HepG2 (cell line): ENCODE results near the gene TERC. TPM values are rescaled to one million over a fixed set of nuclear protein-coding genes. Genes with fewer than 3 reads are reported as not detected.

ENCODE experiments used
- FOXC1 ChIP-seq: sonication (generic); formaldehyde crosslinking; IDR thresholded peaks from 2 replicates; pipeline ENCODE4 v1.8.0; 2022; ENCODE audit warnings: mild to moderate bottlenecking, missing genetic modification reagents, borderline replicate concordance
- FOXO1 ChIP-seq: sonication (generic); formaldehyde crosslinking; IDR thresholded peaks from 2 replicates; pipeline ENCODE4 v1.4.0; 2020; ENCODE audit warnings: missing genetic modification reagents
- HNRNPUL1 ChIP-seq: fragments of 200-400 bp; formaldehyde crosslinking; IDR thresholded peaks from 2 replicates; pipeline ENCODE4 v1.6.1; 2017; ENCODE audit warnings: low read depth, mild to moderate bottlenecking, low read length, moderate library complexity
- KDM5A ChIP-seq: fragments of 200-600 bp; sonication (generic); IDR thresholded peaks from 2 replicates; pipeline ENCODE4 v1.7.0; 2018; ENCODE audit warnings: antibody characterized with exemption, mild to moderate bottlenecking, low read length, borderline replicate concordance
- PRPF4 ChIP-seq: fragments of 200-400 bp; formaldehyde crosslinking; IDR thresholded peaks from 2 replicates; pipeline ENCODE4 v1.6.1; 2016; ENCODE audit warnings: low read length, low read depth; ENCODE audit not compliant: poor library complexity, severe bottlenecking
- SMARCE1 ChIP-seq: fragments of 450-650 bp; IDR thresholded peaks from 2 replicates; pipeline ENCODE4 v1.6.1; 2017; ENCODE audit warnings: borderline replicate concordance
- YEATS4 ChIP-seq: sonication (generic); formaldehyde crosslinking; IDR thresholded peaks from 2 replicates; pipeline ENCODE4 v1.4.0; 2020; ENCODE audit warnings: missing genetic modification reagents, borderline replicate concordance
- ZNF224 ChIP-seq: sonication (generic); formaldehyde crosslinking; IDR thresholded peaks from 2 replicates; pipeline ENCODE4 v1.5.0; 2020; ENCODE audit warnings: mild to moderate bottlenecking, missing genetic modification reagents
- ZNF543 ChIP-seq: sonication (generic); formaldehyde crosslinking; IDR thresholded peaks from 2 replicates; pipeline ENCODE4 v1.4.0; 2020; ENCODE audit warnings: mild to moderate bottlenecking, missing genetic modification reagents
- ZNF644 ChIP-seq: IDR thresholded peaks from 2 replicates; pipeline ENCODE4 v1.6.1; 2016; ENCODE audit warnings: low read depth
- ZSCAN21 ChIP-seq: sonication (generic); formaldehyde crosslinking; IDR thresholded peaks from 2 replicates; pipeline ENCODE4 v1.8.0; 2022; ENCODE audit warnings: mild to moderate bottlenecking, missing genetic modification reagents, moderate library complexity, borderline replicate concordance
- polyA plus RNA-seq, 8 experiments: library from polyadenylated mRNA; depleted of rRNA in 3 of 8; stranded (reverse) in 7 of 8; unstranded in 1 of 8; fragments of >200 nt; fragmentation: Illumina TruSeq in 4 of 8; extraction: Trizol in 4 of 8; gene quantifications; 2 replicates each; pipeline versions ENCODE4 v1.2.1 to v1.2.3, GENCODE V29; 2011 to 2016; ENCODE audit warnings: low read depth in 4 of 8, missing spikeins in 1 of 8, mixed read lengths in 1 of 8; ENCODE audit not compliant: insufficient read depth in 1 of 8
- total RNA-seq, 5 experiments: library from RNA; depleted of rRNA; stranded (reverse); fragments of >200 nt; fragmentation: Illumina TruSeq; extraction: Trizol; gene quantifications; 2 replicates each; pipeline ENCODE4 v1.2.3, GENCODE V29; 2016; ENCODE audit warnings: low read depth in 1 of 5
- TF ChIP-seq, protein P1 (sequence below): sonication (generic); formaldehyde crosslinking; IDR thresholded peaks from 2 replicates; pipeline ENCODE4 v1.4.0; 2020; ENCODE audit warnings: missing genetic modification reagents
- TF ChIP-seq, protein P2 (sequence below): sonication (generic); formaldehyde crosslinking; IDR thresholded peaks from 2 replicates; pipeline ENCODE4 v1.8.0; 2022; ENCODE audit warnings: mild to moderate bottlenecking, missing genetic modification reagents, moderate library complexity
- TF ChIP-seq, protein P3 (sequence below): sonication (generic); formaldehyde crosslinking; conservative IDR thresholded peaks from 2 replicates; pipeline ENCODE4 v1.4.0; 2020; ENCODE audit warnings: missing genetic modification reagents
- TF ChIP-seq, protein P4 (sequence below), 2 experiments: sonication (generic) in 1 of 2; formaldehyde crosslinking in 1 of 2; IDR thresholded peaks; 2 replicates each; pipeline versions ENCODE4 v1.4.0 to v1.6.1; 2016 to 2020; ENCODE audit warnings: borderline replicate concordance in 1 of 2, low read depth in 1 of 2, mild to moderate bottlenecking in 1 of 2, missing genetic modification reagents in 1 of 2

TERC gene
- total and polyA plus RNA-seq, 2 of the 13 experiments (the other 11 are each of a cell fraction or from before 2014, with no cell fraction given) = 1.3 to 74.6 TPM

DNA sequence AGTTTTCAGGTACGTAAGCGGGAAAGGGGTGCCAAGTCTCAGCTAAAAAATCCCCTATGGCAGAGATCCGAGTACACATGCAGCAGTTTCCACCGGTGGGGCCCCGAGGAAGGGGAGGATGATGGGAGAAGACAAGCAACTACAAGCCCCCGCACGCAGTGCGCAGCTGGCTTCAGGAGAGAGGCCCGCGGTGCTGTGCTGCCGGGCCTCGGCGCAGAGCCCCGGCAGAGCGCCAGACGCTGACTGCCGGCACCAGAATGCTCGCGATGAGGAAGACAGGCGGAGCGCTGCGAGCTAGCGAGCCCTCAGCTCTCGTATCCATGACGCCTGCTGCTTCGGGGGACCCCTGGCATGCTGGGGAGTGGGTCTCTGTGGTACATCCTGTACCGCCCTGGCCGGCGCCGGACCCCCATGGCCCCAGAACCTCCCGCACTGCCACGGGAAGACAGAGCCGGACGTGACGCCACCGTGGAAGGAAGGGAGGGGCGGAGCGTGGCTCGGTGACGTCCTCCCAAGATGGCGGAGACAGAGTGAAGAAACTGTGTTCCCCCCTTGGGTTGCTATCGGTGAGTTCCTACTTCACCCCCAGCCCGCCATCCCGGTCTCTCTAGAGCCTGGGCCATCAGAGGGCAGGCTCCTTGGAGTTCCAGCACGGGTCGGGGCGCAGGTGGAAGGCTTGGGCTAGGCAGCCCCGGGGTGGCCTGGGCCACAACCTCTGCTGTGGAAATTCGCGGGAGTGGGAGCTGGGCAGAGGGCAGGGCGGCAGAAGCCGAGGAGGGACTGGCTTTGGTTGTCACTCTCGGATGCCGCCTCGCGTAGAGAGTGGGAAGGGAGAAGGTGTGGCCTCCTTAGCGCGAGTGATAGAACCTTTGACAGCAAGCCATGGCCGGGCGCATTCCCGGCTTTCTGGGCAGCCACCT, 8.3 kb upstream of the TERC start, which contains the start of gene MYNN (continued):
- TF ChIP-seq YEATS4 (CRISPR knock-in tag) (peak; percentile 88), ZSCAN21 (CRISPR knock-in tag) (peak; percentile 82), SMARCE1 (no peak), PRPF4 (no peak), HNRNPUL1 (no peak), FOXC1 (CRISPR knock-in tag) (peak; percentile 96), ZNF224 (CRISPR knock-in tag) (0 out of 2 replicates have a peak, but pooled peaks have one; percentile 24), ZNF543 (peak; percentile 74; the same call in 1 of the 2 replicates), KDM5A (peak; percentile 90), FOXO1 (0 out of 2 replicates have a peak, but pooled peaks have one; percentile 20), ZNF644 (CRISPR knock-in tag) (no peak)
- TF ChIP-seq, protein P1, sequence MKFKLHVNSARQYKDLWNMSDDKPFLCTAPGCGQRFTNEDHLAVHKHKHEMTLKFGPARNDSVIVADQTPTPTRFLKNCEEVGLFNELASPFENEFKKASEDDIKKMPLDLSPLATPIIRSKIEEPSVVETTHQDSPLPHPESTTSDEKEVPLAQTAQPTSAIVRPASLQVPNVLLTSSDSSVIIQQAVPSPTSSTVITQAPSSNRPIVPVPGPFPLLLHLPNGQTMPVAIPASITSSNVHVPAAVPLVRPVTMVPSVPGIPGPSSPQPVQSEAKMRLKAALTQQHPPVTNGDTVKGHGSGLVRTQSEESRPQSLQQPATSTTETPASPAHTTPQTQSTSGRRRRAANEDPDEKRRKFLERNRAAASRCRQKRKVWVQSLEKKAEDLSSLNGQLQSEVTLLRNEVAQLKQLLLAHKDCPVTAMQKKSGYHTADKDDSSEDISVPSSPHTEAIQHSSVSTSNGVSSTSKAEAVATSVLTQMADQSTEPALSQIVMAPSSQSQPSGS (CRISPR knock-in tag) = peak; percentile 71; the same call in 1 of the 2 replicates
- TF ChIP-seq, protein P2, sequence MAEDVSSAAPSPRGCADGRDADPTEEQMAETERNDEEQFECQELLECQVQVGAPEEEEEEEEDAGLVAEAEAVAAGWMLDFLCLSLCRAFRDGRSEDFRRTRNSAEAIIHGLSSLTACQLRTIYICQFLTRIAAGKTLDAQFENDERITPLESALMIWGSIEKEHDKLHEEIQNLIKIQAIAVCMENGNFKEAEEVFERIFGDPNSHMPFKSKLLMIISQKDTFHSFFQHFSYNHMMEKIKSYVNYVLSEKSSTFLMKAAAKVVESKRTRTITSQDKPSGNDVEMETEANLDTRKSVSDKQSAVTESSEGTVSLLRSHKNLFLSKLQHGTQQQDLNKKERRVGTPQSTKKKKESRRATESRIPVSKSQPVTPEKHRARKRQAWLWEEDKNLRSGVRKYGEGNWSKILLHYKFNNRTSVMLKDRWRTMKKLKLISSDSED (CRISPR knock-in tag) = no peak
- TF ChIP-seq, protein P3, sequence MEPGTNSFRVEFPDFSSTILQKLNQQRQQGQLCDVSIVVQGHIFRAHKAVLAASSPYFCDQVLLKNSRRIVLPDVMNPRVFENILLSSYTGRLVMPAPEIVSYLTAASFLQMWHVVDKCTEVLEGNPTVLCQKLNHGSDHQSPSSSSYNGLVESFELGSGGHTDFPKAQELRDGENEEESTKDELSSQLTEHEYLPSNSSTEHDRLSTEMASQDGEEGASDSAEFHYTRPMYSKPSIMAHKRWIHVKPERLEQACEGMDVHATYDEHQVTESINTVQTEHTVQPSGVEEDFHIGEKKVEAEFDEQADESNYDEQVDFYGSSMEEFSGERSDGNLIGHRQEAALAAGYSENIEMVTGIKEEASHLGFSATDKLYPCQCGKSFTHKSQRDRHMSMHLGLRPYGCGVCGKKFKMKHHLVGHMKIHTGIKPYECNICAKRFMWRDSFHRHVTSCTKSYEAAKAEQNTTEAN (CRISPR knock-in tag) = peak; percentile 77
- TF ChIP-seq, protein P4, sequence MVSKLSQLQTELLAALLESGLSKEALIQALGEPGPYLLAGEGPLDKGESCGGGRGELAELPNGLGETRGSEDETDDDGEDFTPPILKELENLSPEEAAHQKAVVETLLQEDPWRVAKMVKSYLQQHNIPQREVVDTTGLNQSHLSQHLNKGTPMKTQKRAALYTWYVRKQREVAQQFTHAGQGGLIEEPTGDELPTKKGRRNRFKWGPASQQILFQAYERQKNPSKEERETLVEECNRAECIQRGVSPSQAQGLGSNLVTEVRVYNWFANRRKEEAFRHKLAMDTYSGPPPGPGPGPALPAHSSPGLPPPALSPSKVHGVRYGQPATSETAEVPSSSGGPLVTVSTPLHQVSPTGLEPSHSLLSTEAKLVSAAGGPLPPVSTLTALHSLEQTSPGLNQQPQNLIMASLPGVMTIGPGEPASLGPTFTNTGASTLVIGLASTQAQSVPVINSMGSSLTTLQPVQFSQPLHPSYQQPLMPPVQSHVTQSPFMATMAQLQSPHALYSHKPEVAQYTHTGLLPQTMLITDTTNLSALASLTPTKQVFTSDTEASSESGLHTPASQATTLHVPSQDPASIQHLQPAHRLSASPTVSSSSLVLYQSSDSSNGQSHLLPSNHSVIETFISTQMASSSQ (IDR thresholded peaks at IDR 0.05; ENCODE audit: low read depth) = no peak
- TF ChIP-seq, protein P4 (CRISPR knock-in tag; IDR thresholded peaks at IDR 0.05; ENCODE audit: borderline replicate concordance) = peak; percentile 18; the same call in 1 of the 2 replicates
